Measurements from ENCODE around the gene ZNF670. TPM values are rescaled to one million over a fixed set of nuclear protein-coding genes. Genes with fewer than 3 reads are reported as not detected.

ZNF670 gene
- 0.84 and 1.4 TPM in 2 replicates for polyA plus RNA-seq (2012; rRNA removed)
- polyA plus RNA-seq (2012; cell fraction: cytosol; rRNA removed), result 1.6 and 2.0 TPM in 2 replicates
- polyA plus RNA-seq (2012; cell fraction: nucleus; rRNA removed), result 0.43 and 0.93 TPM in 2 replicates

GRCh38 chr1:247078258-247079140 is at the start of gene ZNF670:
Gene ZNF670, minus strand, starts transcription at chr1:247078811. Its CDS starts 215 bp downstream, at chr1:247078596.
- peak within 1 kb of the TSS; percentile 81 for H3K4me2 ChIP-seq
- H3K4me3 ChIP-seq (ENCODE audit: low read depth in 2 of 2, low read length in 1 of 2), result peak within 1 kb of the TSS; percentile 80 to 86
- peaks cover 36% of the 10 kb centered on the region for H3K79me2 ChIP-seq (ENCODE audit: insufficient read depth)
- H3K27me3 ChIP-seq (ENCODE audit: insufficient read depth), result no peaks in the 10 kb centered on the region
- H3K4me1 ChIP-seq (ENCODE audit: control insufficient read depth in 1 of 2, insufficient read depth in 2 of 2, low read depth in 1 of 2, low read length in 1 of 2), result peaks cover 0 to 2% of the 10 kb centered on the region in 2 experiments; a peak in 2 of 4 replicates
- CTCF ChIA-PET, result interaction anchor here (0.6 to 3.1 kb wide), 6 partner anchors 11 to 171 kb away, joined by 3 to 13 read pairs (median 4); no protein-coding TSS in a partner anchor
- H3K27ac ChIP-seq (ENCODE audit: low read depth in 2 of 2, low read length in 1 of 2), result peak within 1 kb of the TSS; percentile 66 to 87
- 3% methylated on average over 18 of the region's 57 CpGs for WGBS (ENCODE audit: low lambda C conversion rate)
- POLR2A ChIA-PET, result interaction anchor here (0.6 to 1.6 kb wide), 5 partner anchors 12 to 250 kb away, joined by 3 to 6 read pairs (median 3); no protein-coding TSS in a partner anchor
- H2AFZ ChIP-seq (ENCODE audit: low read depth), result peak within 1 kb of the TSS; percentile 82
- H3K9ac ChIP-seq, result peak within 1 kb of the TSS; percentile 93
- H3K9me3 ChIP-seq, result no peaks in the 10 kb centered on the region
- peak; percentile 96 for DNase-seq
- H3K9me2 ChIP-seq, result no peaks in the 10 kb centered on the region
- H3K36me3 ChIP-seq (replicated peaks in 1 of 2; ENCODE audit: control insufficient read depth in 1 of 2, insufficient read depth in 2 of 2, low read length in 1 of 2), result peaks cover 0 to 4% of the 10 kb centered on the region in 2 experiments
- no peaks in the 10 kb centered on the region for H3F3A ChIP-seq (replicated peaks; ENCODE audit: insufficient read depth)
- H4K20me1 ChIP-seq (ENCODE audit: insufficient read depth), result no peaks in the 10 kb centered on the region
- TF ChIP-seq USF1 (IDR thresholded peaks at IDR 0.05; ENCODE audit: borderline replicate concordance, low read depth) (0 out of 2 replicates have a peak, but pooled peaks have one; percentile 31), MAX (IDR thresholded peaks at IDR 0.05; ENCODE audit: low read depth) (peak; percentile 69), TAF1 (IDR thresholded peaks at IDR 0.05; ENCODE audit: borderline replicate concordance, low read depth, low read length) (peak; percentile 70), RAD21 (IDR thresholded peaks at IDR 0.05; ENCODE audit: low read length) (peak; percentile 59), IRF3 (IDR thresholded peaks at IDR 0.05; ENCODE audit: low read depth, low read length) (no peak), USF2 (IDR thresholded peaks at IDR 0.05; ENCODE audit: borderline replicate concordance, low read depth, low read length) (peak; percentile 32; the same call in 1 of the 2 replicates), CTCF (IDR thresholded peaks at IDR 0.05) (no peak), NFIC (IDR thresholded peaks at IDR 0.05; ENCODE audit: borderline replicate concordance) (no peak), FOXM1 (IDR thresholded peaks at IDR 0.05; ENCODE audit: low read depth) (no peak), MEF2A (IDR thresholded peaks at IDR 0.05; ENCODE audit: borderline replicate concordance, low read depth) (no peak), ELF1 (IDR thresholded peaks at IDR 0.05) (peak; percentile 76), TEAD4 (IDR thresholded peaks at IDR 0.05; ENCODE audit: borderline replicate concordance, insufficient read depth) (no peak), PBX3 (IDR thresholded peaks at IDR 0.05) (peak; percentile 97), MXI1 (IDR thresholded peaks at IDR 0.05; ENCODE audit: low read depth, low read length) (peak; percentile 77), TCF12 (IDR thresholded peaks at IDR 0.05) (peak; percentile 7; the same call in 1 of the 2 replicates), NRF1 (IDR thresholded peaks at IDR 0.05; ENCODE audit: low read depth, low read length) (no peak), GATA2 (CRISPR knock-in tag; IDR thresholded peaks at IDR 0.05) (peak; percentile 78), GABPA (IDR thresholded peaks at IDR 0.05; ENCODE audit: low read depth) (peak; percentile 71), RCOR1 (IDR thresholded peaks at IDR 0.05; ENCODE audit: low read length) (peak; percentile 51; the same call in 1 of the 2 replicates), RFX5 (IDR thresholded peaks at IDR 0.05; ENCODE audit: low read length) (peak; percentile 37; the same call in 1 of the 2 replicates), FOSL2 (IDR thresholded peaks at IDR 0.05; ENCODE audit: borderline replicate concordance, low read depth) (no peak), CHD2 (IDR thresholded peaks at IDR 0.05; ENCODE audit: low read length, partially characterized antibody) (peak; percentile 45), JUND (IDR thresholded peaks at IDR 0.05) (no peak), ZBTB33 (IDR thresholded peaks at IDR 0.05; ENCODE audit: borderline replicate concordance, low read depth) (no peak)

Data from SK-N-SH (cell line).